22Rv1 (cell line): ENCODE results near the gene RUSF1.

Experiments
- H3K27ac ChIP-seq: fragments of 450-650 bp; 2 replicates; pipeline ENCODE4 v1.5.1; 2017
- ZFX ChIP-seq: fragments of 450-650 bp; IDR thresholded peaks from 2 replicates; pipeline ENCODE4 v1.6.1; 2017; ENCODE audit warnings: antibody characterized with exemption, borderline replicate concordance
- TF ChIP-seq, protein P1 (sequence below): fragments of 450-650 bp; IDR thresholded peaks from 2 replicates; pipeline ENCODE4 v1.5.1; 2017; ENCODE audit warnings: mild to moderate bottlenecking

The RUSF1 gene

DNA sequence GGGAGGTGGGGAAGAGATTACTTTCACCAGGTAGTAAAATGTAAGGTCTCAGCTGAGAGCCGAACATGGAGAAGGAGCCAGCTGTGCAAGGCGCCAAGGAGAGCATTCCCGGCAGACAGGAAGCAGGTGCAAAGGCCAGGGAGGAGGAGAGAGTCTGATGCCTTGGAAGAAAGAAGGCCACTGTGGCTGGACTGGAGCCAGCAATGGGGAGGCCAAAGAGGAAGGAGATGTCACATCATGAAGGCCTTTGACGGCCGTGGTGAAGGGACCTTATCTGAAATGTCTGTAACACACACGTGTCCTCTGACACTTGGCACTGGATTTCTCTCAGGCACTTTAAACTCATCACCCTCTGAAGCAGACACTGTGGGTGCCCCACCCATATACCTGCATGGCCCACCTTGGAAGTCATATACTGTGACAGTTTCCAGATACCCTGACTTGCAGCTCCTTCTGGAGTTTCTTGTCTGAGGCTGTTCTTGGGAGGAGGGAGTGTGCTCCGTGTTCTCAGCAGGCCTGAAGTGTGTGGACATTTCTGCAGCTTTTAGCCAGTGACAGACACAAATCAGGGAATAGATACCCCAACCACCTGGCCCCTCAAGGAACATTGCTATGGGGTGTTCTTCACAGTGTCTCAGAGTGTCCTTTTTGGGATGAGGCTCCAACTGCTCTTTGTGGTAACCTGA lies 27.2 kb downstream of the RUSF1 start:
- TF ChIP-seq ZFX, result no peak
- TF ChIP-seq, protein P1, sequence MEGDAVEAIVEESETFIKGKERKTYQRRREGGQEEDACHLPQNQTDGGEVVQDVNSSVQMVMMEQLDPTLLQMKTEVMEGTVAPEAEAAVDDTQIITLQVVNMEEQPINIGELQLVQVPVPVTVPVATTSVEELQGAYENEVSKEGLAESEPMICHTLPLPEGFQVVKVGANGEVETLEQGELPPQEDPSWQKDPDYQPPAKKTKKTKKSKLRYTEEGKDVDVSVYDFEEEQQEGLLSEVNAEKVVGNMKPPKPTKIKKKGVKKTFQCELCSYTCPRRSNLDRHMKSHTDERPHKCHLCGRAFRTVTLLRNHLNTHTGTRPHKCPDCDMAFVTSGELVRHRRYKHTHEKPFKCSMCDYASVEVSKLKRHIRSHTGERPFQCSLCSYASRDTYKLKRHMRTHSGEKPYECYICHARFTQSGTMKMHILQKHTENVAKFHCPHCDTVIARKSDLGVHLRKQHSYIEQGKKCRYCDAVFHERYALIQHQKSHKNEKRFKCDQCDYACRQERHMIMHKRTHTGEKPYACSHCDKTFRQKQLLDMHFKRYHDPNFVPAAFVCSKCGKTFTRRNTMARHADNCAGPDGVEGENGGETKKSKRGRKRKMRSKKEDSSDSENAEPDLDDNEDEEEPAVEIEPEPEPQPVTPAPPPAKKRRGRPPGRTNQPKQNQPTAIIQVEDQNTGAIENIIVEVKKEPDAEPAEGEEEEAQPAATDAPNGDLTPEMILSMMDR, result no peak
- H3K27ac ChIP-seq, result no peak overlapping the region

DNA sequence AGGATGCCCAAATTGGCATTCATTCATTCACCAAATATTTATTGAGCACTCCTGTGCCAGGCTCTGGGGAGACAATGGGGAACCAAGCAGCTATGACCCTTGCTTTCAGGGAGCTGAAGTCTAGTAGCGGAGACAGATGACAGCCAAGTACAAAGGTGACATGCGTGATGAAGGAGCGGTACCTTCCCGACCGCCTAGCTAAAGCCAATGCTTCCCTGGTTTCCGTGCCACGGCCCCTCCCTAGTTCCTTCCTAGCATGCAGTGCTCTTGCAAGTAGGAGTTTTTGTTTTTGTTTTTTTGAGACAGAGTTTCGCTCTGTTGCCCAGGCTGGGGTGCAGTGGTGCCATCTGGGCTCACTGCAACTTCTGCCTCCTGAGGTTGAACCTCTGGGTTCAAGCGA lies 28.4 kb downstream of the RUSF1 start:
- no peak for TF ChIP-seq ZFX
- TF ChIP-seq, protein P1, result no peak

DNA sequence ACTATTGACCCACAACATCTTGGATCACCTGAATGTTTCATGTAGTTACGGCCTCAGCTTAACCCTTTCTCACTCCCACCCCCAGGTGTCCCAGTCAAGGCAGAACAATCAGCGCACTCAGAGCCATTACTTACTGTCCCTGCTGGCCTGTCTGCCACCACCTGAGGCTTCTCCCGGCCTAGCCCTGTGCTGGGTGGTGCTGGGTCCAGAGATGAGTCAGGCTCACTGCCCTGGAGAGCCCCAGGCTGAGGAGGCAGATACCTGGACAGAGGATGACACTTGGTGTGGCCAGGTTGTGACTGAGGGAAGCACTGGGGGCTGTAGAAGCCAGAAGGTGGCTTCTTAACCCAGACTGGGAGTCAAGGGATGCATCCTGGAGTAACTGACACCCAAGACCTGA lies 29.2 kb downstream of the RUSF1 start:
- H3K27ac ChIP-seq, result no peak overlapping the region
- TF ChIP-seq ZFX, result no peak
- TF ChIP-seq, protein P1, result no peak

More for the DNA sequence above, 28.4 kb downstream of the RUSF1 start:
- no peak overlapping the region for H3K27ac ChIP-seq

DNA sequence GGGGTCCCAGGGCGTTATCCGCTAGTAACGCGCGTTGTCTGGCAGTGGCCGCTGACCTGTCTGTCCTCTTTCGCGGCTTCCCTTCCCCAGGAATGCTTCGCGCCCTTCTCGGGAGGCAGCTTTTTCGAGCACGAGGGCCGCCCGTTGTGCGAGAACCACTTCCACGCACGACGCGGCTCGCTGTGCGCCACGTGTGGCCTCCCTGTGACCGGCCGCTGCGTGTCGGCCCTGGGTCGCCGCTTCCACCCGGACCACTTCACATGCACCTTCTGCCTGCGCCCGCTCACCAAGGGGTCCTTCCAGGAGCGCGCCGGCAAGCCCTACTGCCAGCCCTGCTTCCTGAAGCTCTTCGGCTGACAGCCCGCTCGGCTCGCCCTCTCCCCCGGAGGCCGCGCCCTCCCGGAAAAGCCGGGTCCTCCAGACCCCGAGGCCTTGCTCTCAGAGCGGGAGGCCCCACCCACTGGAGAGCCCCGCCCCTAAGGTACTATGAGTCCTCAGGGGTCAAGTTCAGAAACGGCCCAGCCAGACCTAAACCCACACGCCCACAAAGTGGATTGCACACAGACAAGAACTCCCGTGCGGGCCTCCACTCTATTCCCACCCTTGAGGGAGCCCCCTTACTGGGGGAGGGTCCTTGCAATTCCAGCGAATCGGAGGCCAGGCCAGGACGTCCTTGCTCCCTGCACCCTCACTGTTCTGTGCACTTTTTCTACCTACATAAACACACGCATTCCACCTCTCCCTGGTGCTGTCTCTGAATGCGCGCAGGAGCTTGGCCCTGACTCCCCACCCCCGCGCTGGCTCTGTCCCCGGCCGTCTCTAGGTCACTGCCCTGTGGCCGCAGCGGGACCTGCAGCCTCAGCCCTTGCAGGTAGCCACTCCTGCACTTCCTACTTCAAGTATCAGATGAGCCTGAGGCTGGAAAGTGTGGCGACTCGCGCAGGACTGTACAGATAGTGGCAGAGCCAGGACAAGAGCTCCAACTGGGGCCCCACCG lies 30.7 kb downstream of the RUSF1 start:
- peak overlapping the region; percentile 74 for H3K27ac ChIP-seq
- TF ChIP-seq, protein P1, result peak; percentile 47; the same call in 1 of the 2 replicates
- TF ChIP-seq ZFX, result no peak

DNA sequence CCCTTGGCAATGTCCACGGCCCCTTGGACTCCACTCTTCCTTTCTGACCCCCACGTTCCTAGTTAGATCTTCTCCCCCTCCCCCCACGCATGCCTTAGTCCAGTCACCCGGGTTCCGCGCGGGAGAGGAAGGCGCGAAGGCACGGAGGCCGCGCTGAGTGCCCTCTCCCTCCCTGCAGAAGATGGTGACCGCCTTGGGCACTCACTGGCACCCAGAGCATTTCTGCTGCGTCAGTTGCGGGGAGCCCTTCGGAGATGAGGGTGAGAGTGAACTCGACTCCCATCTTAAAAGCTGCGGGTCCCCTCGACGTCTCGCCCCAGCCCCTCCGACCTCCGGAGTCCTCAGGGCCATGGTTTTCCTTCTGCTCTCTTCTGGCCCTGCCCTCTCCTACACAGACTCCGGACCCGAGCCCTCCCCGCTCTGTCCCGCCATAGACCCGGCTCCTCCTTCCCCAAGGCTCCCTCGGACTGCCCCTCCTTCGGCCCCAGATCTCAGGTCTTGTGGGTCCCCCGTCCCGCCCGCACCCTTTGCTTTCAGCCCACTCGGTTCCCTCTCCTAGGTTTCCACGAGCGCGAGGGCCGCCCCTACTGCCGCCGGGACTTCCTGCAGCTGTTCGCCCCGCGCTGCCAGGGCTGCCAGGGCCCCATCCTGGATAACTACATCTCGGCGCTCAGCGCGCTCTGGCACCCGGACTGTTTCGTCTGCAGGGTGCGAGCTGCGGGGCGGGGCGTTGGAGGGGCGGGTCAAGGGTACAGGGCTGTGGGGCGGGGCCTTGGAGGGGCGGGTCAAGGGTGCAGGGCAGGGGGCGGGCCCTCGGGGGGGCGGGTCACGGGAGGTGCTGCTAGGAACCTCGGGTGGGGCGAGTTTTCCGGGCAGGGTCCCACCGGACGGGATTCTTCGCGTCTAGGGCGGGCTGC lies 31.6 kb downstream of the RUSF1 start:
- H3K27ac ChIP-seq, result peak overlapping the region; percentile 74
- TF ChIP-seq ZFX, result no peak
- TF ChIP-seq, protein P1, result no peak

DNA sequence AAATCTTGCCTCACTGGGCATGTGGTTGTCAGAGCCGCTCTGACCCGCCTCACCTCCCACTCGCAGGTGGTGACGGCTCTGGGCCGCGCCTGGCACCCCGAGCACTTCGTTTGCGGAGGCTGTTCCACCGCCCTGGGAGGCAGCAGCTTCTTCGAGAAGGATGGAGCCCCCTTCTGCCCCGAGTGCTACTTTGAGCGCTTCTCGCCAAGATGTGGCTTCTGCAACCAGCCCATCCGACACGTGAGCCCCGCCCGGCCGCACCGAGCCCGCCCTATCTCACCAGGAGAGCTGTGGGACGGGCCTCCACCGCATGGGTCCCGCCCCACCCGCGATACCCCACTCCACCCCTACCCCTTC lies 32.3 kb downstream of the RUSF1 start:
- TF ChIP-seq ZFX, result no peak
- TF ChIP-seq, protein P1, result no peak
- peak overlapping the region; percentile 74 for H3K27ac ChIP-seq
